HG03558 (cell line): ENCODE measurements around the gene EPB41L1.

Source experiments
- ATAC-seq: cut with Tn5 transposase; IDR thresholded peaks from one replicate; pipeline ENCODE4 v1.9.1; 2021; ENCODE audit warnings: moderate number of reproducible peaks; ENCODE audit not compliant: unreplicated experiment; ENCODE audit errors: extremely low read depth

EPB41L1 gene

GRCh38 chr20:36183155-36183944, 28.8 kb downstream of the EPB41L1 start:
- no peak for ATAC-seq

DNA sequence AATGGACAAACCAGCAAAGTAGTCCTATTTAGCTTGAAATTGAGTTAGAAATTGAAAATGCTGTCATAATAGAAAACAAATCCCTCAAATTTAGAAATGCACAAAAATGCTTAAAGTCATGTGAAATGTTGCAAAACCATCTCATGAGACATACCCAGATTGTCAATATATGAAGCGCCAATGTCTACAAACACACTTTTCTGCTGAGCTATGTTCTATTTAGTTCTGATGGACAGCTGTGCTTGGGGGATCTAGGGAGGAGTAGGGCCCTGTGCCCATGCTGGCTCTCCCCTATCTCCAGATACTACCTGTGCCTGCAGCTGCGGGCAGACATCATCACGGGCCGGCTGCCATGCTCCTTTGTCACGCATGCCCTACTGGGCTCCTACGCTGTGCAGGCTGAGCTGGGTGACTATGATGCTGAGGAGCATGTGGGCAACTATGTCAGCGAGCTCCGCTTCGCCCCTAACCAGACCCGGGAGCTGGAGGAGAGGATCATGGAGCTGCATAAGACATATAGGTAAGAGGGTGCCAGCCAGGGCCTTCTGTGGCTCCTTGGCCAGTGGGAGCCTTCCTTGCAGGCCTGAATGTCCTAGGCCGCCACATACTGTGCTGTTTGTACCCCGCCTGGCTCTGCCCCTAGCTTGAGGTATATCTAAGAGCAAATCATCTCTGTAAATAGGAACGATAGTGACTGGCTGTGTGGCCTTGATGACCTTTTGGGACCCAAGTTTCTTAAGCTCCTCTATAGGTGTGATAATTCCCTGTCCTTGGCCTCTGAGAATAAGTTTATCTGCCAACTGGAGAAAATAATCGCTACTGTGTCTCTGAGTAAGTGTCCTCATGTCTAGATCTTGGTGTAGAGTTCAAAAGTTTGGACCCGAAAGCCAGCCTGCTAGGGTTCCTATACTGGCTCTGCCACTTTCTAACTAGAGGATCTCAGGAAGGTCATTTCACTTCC, 30.6 kb downstream of the EPB41L1 start:
- no peak for ATAC-seq

GRCh38 chr20:36193977-36194712, 39.6 kb downstream of the EPB41L1 start:
- ATAC-seq, result no peak

DNA sequence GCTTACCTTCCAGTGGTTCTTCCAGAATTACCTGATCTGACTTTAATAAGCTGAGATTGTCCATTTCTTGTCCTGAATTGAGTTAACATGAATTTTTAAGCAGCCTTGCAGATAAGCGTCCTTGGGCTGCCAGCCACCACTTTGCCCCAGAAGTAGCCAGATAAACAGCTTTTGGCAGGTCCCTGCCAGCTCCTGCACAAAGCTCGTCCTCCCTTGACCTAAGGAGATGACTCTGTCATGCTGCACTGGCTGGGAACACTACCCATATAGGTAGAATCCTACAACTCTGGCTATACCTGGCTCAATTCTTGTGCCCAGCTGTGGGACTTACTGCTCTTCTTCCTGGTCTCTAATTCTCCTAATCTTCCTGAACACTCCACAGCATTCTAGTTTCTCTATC, 42.1 kb downstream of the EPB41L1 start:
- no peak for ATAC-seq

DNA sequence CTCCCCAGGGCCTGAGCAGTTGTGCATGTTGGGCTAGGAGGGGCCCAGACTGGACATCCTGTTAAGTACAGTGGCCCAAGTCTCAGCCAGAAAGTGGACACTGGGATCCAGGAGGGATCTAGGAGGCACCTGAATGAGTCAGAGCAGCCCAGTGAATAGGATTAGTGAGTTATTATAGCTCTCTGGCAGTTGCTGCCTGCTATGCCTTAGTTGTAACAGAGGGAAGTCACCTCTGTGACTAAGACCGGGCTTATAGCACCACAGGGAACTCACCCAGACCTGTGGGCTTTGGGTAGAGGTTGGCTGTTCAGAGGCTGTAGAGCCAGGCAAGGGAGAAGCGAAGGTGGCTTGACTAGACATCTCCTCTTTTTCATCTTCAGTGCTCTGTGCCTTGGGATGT, 42.7 kb downstream of the EPB41L1 start:
- ATAC-seq, result no peak

GRCh38 chr20:36199345-36200257, 45.1 kb downstream of the EPB41L1 start:
- no peak for ATAC-seq

- ATAC-seq, result no peak
These were observed 45.9 kb downstream of the EPB41L1 start for GRCh38 chr20:36200451-36200850.

GRCh38 chr20:36201198-36201597, 46.7 kb downstream of the EPB41L1 start:
- ATAC-seq, result no peak

GRCh38 chr20:36202891-36203338, 48.4 kb downstream of the EPB41L1 start:
- no peak for ATAC-seq

- ATAC-seq, result no peak
These were observed 49.3 kb downstream of the EPB41L1 start for GRCh38 chr20:36203861-36204260.

DNA sequence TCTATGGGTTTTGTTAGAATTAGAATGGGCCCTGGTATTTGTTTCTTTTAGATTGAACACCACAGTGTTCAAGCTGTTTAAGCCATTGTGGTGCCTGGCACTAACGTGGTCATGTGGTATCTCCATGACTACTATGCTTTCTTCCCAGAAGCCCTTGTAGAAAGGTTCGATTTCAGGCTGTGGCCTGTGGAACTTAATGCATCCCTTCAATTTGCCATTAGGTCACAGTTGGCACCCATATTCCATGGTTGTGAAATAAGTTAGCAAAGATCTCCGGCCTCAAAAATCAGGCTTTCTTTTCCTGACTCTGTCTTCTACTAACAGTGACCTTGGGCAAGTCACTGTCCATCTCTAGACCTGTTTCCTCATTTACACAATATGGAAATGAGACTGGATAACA, 50.5 kb downstream of the EPB41L1 start:
- no peak for ATAC-seq

GRCh38 chr20:36206068-36206467, 51.5 kb downstream of the EPB41L1 start:
- no peak for ATAC-seq

- ATAC-seq, result no peak
These were observed 52.1 kb downstream of the EPB41L1 start for GRCh38 chr20:36206641-36207040.

DNA sequence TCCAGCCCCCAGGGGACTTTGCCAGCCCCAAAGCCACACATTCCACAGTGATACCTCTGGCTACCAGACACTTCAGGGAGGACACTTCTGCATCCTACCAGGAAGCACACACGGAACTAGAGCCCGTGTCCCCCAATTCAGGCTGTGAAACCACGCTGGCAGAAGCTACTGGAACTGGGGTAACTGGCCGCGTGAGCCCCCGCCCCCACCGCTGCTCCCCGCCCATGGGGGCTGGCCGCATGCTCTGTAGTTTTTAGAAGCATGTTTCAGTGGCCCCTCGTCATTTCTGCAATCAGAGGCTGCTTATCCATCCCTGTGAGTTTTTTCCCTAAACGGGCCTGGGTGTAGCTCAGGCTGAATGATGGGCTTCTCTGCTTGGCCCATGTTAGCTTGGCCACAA, 53.1 kb downstream of the EPB41L1 start:
- ATAC-seq, result no peak

- ATAC-seq, result no peak
These were observed 53.7 kb downstream of the EPB41L1 start for GRCh38 chr20:36208257-36208656.

DNA sequence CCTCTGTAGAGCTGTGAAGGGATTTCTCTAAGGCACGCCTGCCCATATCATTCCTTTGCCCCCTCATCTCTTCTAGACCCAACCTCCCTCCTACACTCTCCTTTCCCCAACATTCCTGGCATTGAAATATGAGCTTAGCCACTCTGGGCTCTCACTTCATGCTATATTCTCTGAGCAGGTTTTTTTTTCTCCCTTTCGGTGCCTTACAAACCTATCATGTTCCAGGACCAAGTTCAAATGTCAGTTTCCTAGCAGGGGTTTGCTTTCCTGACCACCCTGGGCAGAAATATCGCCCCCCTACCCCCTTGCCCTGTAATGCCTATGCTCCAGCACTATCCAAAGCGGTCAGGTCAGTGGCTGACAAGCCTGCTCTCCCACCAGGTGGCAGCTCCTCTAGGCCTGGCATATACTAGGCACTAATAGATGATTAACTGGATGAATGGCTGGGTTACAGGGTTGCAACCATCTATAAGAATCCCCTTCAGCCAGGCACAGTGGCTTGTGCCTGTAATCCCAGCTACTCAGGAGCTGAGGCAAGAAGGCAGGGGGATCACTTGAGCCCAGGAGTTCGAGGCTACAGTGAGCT, 56.0 kb downstream of the EPB41L1 start:
- no peak for ATAC-seq

GRCh38 chr20:36213362-36213761, 58.8 kb downstream of the EPB41L1 start:
- no peak for ATAC-seq

GRCh38 chr20:36214684-36215256, 60.2 kb downstream of the EPB41L1 start:
- ATAC-seq, result no peak

DNA sequence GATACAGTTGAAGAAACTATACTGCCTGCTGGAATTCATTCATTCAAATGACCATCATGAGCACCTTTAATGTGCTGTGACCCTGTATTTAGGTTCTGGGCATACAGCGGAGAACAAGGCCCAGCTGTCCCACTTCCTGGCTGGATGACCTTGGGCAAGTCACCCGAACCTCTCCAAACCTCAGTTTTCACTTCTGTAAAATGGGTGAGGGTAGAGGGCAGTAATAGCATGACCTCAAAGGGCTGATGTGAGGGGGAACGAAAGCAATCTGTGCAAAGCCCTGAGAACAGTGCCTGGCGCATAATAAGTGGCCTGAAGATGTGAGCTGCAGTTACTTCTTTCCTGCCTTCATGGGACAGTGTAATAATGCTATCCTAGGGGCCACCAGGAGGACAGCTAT, 61.2 kb downstream of the EPB41L1 start:
- no peak for ATAC-seq
